GM21367 (cell line): ENCODE measurements around the gene BRI3.

Source experiments
- ATAC-seq: cut with Tn5 transposase; IDR thresholded peaks from one replicate; pipeline ENCODE4 v1.9.1; 2021; ENCODE audit not compliant: unreplicated experiment

BRI3 gene

DNA sequence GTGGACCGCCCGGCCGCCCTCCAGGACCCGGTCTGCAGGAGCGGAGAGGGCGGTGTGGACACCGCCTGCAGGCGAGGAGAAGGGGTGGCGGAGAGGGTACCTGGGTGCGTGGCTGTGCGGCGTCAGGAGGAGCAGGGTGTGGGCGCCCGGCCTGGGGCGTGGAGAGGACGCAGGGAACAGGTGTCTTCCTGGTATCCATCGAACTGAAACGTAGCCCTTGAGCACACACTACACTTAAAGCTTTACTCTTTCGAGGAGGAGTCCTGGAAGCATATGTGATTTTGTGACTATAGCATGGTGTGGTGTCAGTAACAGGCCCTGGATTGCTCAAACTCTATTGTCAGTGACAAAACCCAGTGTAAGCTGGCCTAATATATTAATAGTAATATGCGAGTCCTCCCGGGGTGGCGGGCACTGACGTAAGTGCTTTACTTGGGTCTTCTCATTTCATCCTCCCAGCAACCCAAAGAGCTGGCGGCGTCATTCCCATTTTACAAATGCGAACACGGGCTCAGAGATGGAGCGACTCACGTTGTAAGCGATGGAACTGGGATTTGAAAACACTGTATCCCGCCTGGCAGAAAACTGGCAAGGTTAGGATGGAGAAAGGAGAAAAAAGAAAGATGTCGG lies 28.9 kb upstream of the BRI3 start:
- peak; percentile 32 for ATAC-seq

DNA sequence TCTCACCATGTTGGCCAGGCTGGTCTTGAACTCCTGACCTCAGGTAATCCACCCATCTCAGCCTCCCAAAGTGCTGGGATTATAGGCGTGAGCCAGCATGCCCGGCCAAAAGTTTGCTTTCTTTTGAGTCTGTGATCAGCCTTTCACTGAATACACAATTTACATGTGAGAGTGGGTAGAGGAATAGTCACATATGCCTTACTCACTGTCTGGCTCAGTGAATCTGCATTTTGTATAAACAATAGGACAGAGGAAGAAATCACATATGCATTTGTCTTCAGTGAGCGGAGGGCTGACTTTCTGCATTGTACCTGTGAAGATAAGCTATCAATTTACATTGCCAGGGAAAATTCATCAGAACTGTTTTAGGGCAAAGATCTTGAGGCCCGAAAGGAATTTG lies 27.0 kb upstream of the BRI3 start:
- no peak for ATAC-seq

DNA sequence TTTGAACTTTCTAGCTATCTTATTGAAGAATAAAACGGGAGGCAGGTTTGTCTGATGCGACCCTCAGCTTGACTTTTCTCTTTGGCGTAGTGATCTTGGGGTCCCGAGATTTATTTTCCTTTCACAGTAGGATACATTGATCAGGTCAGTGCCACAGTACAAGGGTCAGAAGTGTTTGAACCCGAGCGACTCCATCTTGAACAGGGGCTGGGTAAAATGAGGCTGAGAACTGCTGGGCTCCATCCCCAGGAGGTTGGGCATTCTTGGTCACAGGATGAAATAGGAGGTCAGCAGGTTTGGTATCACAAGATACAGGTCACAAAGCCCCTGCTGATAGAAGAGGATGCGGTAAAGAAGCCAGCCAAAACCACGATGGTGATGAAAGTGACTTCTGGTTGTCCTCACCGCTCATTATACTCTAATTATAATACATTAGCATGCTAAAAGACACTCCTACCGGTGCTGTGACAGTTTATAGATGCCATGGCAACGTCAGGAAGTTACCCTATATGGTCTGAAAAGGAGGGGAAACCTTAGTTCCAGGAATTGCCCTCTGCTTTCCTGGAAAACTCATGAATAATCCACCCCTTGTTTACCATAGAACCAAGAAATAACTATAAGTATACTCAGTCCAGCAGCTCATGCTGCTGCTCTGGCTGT lies 26.4 kb upstream of the BRI3 start:
- no peak for ATAC-seq

DNA sequence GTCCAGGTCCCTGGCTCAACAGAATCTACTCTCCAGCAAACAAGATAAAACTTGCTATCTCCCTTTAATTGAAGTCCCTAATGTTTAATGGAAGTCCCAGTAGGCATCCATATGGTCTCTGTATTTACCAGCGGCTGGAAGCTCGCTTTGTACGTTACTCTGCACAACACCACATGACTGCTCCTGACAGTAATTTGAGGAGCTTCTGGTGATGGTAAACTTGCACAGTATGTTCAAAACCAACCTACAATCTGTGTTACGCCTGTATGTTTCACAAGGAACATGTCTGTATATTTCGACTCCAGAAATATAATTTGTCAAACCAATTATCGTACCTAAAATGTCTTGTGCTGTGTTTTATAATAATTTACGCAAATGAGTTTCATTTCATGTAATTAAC lies 25.1 kb upstream of the BRI3 start:
- no peak for ATAC-seq

DNA sequence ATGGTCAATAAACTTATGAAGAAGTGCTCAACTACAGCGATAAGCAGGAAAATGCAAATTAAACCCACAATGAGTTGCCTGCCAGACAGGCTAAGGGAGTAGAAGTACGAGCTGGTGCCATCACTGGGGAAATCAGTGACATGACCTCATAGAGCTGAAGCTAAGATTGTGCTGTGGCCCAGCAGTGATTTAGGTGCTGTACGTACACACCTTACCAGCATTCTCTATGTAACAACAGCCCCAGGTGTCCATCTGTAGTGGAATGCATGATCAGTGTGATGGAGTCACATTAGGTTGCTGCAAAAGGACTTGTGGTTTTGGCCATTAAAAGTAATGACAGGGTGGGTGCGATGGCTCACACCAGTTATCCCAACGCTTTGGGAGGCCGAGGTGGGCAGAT lies 23.8 kb upstream of the BRI3 start:
- ATAC-seq: no peak

DNA sequence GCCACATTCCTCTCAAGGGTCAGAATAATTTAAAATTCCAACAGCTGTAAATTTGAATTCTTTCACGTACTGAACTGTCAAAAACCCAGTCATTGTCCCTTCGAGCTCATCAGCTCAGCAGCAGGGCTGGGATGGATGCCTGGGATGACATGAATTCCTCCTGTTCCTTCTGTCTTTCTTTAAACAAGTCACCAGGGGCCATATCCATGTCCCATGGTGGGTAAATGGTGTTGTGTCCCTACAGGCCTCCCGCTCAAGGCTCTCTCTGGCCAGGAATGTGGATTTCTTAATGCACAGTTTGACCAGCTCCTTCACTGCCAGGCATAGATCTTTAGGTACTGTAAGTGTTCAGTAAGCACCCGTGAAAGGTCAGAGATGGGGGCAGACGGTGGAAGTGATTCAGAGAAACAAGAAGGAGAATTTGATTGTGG lies 15.6 kb upstream of the BRI3 start:
- no peak for ATAC-seq

DNA sequence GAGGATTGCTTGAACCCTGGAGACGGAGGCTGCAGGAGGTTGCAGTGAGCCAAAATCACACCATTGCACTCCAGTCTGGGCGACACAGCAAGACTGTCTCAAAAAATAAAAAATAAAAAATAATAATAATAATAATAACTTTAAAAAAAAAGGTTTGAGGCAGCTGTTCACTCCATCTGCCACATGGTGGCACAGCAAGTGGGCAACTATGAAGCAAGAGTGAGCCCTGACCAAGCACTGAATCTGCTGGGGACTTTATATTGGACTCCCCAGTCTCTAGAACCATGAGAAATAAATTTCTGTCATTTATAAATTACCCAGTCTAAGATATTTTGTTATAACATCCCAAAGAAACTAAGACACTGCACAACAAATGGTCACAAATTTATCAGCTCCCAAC lies 14.6 kb upstream of the BRI3 start:
- ATAC-seq: no peak

DNA sequence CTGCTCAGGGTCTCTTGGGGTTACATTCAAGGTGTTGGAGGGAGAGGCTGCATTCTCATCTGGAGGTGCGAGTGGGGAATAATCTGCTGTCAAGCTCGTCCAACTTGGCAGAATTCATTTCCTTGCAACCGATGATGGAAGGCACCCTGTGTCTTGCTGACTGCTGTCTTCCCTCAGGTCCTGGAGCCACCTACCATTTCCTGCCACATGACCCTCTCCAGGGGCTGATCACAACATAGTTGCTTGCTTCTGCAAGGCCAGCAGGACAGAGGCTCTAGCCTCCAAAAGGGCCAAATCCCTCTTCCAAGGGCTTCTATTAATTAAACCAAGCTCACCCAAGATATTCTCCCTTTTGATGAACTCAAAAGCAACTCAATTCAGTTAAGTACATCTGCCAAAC lies 14.2 kb upstream of the BRI3 start:
- no peak for ATAC-seq

DNA sequence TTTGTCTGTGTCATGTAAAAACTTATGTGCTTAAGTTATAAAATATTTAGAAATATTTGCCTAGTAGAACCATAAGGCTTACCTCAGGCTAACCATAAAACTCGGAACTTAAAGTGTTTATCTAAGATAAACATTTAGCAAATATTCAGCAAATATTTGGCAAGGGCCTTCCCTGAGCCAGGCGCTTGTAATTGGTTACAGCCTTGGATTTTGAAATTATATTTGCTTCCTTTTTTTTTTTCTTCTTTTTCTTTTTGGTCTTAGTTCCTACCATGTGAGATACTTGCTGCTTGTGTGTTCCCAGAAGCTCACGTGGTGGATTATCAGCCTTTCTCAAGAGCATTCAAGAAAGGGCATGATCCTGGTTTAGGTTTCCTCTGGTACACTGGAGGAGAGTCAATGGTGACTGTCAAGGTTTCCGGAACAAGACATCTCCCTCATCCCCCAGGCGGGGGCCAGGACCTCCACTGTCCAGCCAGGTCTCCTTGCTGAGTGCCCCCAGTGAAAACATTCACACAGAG lies 5.2 kb upstream of the BRI3 start:
- no peak for ATAC-seq

DNA sequence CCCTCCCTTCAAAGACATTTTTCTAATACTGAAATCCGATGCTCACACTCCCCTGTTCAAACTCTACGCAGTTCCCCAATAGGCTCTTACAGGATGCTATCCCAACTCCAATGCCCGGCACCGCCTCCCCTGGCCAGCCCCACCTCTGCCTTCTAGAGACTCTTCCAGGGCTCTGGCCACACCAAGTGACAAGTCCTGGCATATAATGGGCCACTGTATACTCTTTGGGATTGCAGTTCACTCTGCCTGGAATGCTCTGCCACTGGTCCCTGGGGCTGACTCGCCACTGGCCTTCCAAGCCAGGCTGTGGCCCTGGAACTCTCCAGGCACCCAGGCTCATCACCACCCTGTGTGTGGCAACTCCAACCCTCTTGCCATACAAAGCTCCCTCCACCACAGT lies 3.1 kb upstream of the BRI3 start:
- no peak for ATAC-seq

DNA sequence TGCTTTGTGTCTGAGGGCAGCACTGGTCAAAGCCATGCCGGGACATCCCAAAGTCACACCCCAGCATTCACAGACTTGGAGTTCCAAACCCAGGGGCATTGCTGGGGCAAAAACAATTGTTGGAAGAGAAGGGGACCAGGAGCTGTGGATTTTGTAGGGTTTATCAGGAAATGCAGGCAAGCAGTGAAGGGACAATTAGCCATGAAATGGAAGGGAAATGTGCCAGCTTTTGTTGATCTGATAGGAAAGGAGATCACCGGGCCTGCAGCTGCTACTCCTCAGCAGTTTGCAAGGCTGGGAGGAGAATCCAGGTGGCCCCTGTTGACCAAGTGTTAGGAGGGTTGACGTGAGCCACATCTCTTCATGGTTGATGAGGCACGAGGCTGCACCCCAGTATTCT lies 2.5 kb upstream of the BRI3 start:
- ATAC-seq: no peak

DNA sequence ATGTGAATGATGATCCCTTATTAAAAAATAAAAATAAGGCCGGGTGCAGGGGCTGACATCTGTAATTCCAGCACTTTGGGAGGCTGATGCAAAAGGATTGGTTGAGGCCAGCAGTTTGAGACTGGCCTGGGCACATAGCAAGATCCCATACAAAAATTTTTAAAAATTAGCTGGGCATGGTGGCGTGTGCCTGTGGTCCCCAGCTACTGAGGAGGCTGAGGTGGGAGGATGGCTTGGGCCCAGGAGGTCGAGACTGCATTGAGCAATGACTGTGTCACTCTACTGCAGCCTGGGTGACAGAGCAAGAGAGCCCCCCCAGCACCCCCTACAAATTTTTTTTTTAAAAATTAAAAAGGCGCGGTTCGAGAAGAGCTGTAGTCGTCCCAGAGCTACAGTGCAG lies 1.2 kb upstream of the BRI3 start:
- no peak for ATAC-seq

DNA sequence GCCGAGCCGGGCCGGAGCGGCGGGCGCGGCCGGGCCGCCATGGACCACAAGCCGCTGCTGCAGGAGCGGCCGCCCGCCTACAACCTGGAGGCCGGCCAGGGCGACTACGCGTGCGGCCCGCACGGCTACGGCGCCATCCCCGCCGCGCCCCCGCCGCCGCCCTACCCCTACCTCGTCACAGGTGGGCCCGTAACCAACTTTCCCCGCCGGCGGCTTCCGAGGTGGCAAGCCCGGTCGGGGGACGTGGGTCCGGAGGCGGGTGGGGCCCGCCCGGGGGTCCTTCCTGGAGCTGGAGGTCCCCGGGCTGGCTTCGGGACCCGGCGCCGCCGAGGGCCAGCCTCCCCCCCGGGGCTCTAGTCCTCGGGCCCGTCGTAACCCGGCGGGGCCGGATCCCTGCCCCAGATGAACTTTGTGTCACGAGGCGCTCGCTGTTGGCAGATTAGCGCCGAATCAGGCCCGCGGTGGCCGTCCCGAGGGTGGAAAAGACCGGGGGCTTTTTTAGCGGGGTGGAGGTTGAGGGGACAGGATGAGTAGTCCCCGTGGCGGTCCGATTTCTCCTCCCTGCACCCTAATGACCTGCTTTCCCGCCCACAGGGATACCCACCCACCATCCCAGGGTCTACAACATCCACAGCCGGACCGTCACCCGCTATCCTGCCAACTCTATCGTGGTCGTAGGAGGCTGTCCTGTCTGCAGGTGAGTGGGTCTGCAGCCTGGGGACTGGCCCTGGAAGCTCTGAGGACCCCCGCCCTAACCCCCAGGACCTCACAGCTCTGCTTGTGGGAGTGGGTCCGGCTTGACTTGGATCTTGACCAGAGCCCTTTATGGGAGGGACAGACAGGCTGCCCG lies 496 bp downstream of the BRI3 start:
- ATAC-seq: peak; percentile 29

DNA sequence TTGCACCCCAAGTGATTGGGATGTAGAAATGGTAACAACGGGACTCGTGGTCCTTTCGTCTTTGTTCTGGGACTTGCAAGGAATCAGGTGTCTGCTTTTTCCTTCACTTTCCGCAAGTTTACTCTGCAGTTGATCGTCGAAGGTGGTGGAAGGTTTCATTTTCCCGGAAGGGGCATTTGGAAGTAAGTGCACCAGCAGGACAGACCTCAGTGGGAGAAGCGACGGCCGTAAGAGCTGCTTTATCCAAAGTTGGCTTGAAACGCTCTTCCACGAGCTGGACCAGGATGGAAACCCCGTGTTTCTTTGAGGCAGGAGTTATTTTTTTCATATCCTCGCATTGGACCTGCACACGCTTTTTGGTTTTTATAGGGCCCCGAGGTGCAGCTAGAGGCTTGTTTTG lies 1.2 kb downstream of the BRI3 start:
- ATAC-seq: no peak

DNA sequence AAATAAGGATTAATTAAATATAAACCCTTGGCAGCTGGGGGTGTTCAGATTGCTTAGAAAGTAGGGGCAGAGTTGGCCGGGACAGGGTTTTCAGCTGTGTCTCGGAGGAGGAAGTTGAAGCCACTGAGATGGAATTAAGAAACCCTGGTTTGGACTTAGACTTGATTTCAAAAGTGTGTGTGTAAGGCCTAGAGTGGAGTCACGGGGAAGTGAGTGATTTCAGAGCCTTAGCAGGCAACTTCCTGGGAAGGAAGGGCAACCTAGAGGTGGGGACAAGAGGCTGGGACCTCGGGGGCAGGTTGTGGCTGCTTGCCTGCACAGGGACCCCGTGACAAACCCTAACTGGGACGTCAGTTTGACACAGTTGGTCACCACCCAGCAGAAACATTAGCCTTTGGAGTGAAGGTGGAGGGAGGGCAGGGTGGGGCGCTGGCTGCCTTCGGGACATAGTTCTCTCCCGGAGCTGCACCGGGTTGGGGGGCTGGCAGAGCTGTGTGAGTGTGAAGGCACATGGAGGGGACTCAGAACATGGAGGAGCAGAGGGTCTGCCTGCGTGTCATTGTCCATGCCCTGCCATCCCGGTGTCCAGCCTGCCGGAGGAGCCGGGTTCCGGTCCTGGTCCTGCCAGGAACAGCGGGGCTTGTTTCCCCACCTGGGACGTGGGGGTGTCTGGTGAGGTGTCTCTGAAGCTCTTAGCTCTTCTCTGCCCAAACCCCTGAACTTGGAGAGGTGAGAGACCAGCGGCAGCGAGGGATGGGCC lies 1.8 kb downstream of the BRI3 start:
- ATAC-seq: no peak

DNA sequence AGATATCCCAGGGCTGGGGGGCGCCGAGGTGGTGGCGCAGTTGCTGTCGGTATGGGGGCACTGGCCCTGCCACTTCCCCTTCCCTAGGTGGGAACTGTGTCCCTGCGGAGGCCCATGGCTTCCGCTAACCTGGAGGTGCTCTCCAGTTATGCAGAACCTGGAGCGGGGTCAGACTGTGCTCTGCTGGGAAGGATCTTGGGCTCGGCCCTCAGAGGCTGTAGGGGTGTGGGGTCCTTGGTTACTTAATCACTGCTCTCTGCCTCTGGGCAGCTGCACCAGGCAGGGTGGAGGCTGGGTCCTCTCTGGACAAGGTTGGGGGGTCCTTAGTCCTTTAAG lies 2.4 kb downstream of the BRI3 start:
- ATAC-seq: no peak

DNA sequence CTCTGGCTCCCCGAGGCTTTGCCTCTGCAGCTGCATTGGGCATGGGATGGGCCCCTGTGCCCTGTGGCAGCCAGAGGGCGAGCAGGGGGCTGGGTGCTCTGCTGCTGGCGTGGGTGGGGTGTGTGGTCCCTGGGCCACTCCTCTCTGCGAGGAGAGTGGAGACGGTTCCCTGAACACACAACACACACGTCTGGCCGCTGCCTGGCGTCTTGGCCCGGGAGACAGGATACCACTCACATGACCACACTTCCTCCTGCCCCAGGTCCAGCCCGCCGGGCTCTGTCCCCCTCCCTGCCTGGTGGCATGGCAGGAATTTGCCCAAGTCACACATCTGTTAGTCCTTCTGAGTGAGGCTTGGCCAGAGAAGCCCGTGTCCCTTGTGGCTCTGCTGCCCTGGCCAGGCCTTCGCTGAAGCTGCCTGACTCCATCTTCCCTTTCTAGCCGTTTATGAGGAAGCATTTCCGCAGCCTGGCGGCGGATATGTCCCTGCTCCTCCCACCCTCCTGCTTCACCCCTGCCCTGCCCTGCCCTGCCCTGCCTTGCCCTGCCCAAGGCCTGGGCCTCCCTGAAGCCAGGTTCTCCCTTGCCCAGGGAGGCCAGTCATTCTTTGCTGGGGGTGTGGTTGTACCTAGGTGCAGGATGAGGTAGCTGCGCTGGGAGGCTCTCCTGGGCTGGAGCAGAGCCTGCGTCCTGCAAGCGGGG lies 3.0 kb downstream of the BRI3 start:
- no peak for ATAC-seq

DNA sequence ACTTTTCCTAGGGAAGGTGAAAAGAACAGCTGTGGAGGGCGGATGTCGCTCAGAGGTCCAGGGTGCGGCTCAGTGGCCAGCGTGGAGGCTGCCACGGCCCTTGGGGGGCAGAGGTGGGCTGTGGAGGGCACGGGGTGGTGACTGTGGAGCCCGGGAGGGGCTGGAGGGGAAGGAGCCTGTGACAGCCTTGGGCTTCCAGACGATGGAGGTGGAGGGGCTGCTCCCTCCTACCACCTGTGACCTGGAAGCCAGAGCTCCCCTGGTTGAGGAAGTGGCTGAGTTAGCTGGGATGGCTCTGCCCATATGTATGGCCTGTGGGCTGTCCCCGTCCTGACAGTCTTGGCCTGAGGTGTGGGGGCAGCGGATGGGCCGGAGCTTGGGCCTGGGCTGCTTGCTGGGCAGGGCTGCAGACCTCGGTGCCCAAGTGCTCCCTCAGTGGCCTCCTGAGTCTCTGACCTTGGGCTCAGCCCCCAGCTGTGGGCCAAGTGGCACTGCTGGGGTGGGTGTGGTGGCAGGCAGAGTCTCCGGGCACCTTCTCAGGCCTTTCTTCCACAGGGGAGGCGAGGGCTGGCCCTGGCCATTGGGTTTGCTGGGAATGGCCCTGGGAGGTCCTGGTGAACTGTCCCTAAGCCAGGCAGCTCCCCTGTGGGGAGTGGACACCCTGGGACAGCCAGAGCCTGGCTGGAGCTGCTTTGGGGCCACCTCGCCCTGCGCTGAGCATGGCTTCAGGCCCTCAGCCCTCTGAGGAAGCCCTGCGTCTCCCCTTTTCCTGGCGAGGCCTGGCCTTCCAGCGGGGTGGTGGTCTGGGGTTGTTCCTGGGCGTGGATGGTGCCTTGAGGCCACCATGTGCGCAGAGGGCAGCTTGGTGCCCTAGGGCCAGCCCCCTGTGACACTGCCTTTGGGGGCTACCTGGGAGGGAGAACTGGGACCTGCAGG lies 3.9 kb downstream of the BRI3 start:
- ATAC-seq: no peak

DNA sequence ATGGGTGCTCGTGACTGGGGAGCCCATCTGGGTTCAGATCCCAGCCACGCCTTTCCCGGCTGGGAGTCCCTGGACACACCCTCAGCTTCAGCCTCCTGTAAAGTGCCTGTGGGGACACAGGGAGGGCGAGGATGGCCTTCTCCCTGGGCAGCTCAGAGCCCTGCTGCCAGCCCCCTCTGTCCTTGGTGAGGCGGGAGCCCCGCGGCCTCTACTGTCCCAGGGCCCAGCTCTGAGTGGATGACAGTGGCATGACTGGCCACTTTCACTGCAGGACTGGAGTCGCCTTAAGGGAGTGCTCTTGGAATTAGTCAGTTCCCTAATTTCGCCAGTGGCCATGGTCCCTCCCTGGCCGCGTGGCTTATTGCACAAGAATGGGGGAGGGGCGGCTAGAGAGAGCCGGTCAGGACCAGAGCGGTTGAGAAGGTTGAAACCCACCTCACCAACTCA lies 4.6 kb downstream of the BRI3 start:
- no peak for ATAC-seq
